K562 (cell line): ENCODE data around the gene HMOX2. TPM values are rescaled to one million over a fixed set of nuclear protein-coding genes. Genes with fewer than 3 reads are reported as not detected.

Source experiments
- ATAC-seq: fragments of 200-7000 bp; cut with Tn5 transposase; 3 replicates; pipeline ENCODE4 v1.9.1; 2020; ENCODE audit warnings: moderate library complexity
- Bru-seq: library from RNA; stranded (reverse); fragments of 400-500 nt; gene quantifications from one replicate; lab custom pipeline; 2021; lab: Mats Ljungman, UMichigan
- BruChase-seq, 2 experiments: library from RNA; stranded (reverse); fragments of 400-500 nt; gene quantifications; one replicate each; lab custom pipeline; 2021; lab: Mats Ljungman, UMichigan
- BruUV-seq: library from RNA; stranded (reverse); fragments of 400-500 nt; replicated peaks from 2 replicates; lab custom pipeline; 2021; lab: Mats Ljungman, UMichigan
- CTCF ChIA-PET: fragments of 300-600 bp; formaldehyde crosslinking; extraction: SDS; loops from one replicate; lab custom pipeline; 2021; ENCODE audit warnings: low intra/inter-chr PET ratio; lab: Yijun Ruan, JAX
- POLR2A ChIA-PET: fragments of 300-600, 350-650 bp; sonication (Branson Sonifier 250); formaldehyde crosslinking; extraction: SDS; loops from one replicate; lab custom pipeline; 2021; ENCODE audit warnings: antibody characterized with exemption, inconsistent platforms; lab: Yijun Ruan, JAX
- DNase-seq, 4 experiments: peaks; one replicate each; pipeline versions ENCODE4 v3.0.0 to v3.0.0-alpha.2; 2011 to 2018; ENCODE audit warnings: low spot score in 3 of 4, mixed read lengths in 3 of 4; ENCODE audit errors: extremely low read depth in 1 of 4
- FAIRE-seq: peaks from 2 replicates; lab custom pipeline; 2011; peaks lifted over from hg19 to GRCh38; lab: Jason Lieb, UNC
- H2AFZ ChIP-seq: 2 replicates; pipeline ENCODE4 v1.6.0; 2011; ENCODE audit warnings: low read depth, low read length, control low read depth, inconsistent platforms
- H3K27ac ChIP-seq: fragments of 200-600 bp; 3 replicates; pipeline ENCODE4 v1.8.0; 2011; ENCODE audit warnings: low read depth, mild to moderate bottlenecking, control low read depth, inconsistent platforms, low read length, moderate library complexity, mixed read lengths; ENCODE audit errors: extremely low read depth
- H3K27me3 ChIP-seq, 2 experiments: fragments of 300-600 bp in 1 of 2; 2 replicates in 1 of 2; 3 replicates in 1 of 2; pipeline versions ENCODE4 v1.6.0 to v1.8.0; 2011; ENCODE audit warnings: inconsistent platforms in 2 of 2, low read length in 2 of 2, mild to moderate bottlenecking in 1 of 2, mixed read lengths in 1 of 2, moderate library complexity in 1 of 2; ENCODE audit not compliant: control insufficient read depth in 2 of 2, insufficient read depth in 2 of 2
- H3K36me3 ChIP-seq: fragments of 300-600 bp; 3 replicates; pipeline ENCODE4 v1.8.0; 2011; ENCODE audit warnings: mild to moderate bottlenecking, low read length, inconsistent platforms; ENCODE audit not compliant: control insufficient read depth, insufficient read depth
- H3K4me1 ChIP-seq, 2 experiments: fragments of 200-600 bp in 1 of 2; replicated peaks in 1 of 2; 2 replicates in 1 of 2; 3 replicates in 1 of 2; pipeline versions ENCODE4 v1.5.1 to v1.8.0; 2011; ENCODE audit warnings: inconsistent platforms in 2 of 2, low read length in 2 of 2, mild to moderate bottlenecking in 1 of 2, mixed read lengths in 1 of 2, moderate library complexity in 1 of 2; ENCODE audit not compliant: control insufficient read depth in 2 of 2, insufficient read depth in 2 of 2
- H3K4me2 ChIP-seq: 2 replicates; pipeline ENCODE4 v1.6.1; 2011; ENCODE audit warnings: low read length, control low read depth, inconsistent platforms, mixed read lengths; ENCODE audit not compliant: insufficient read depth
- H3K4me3 ChIP-seq: fragments of 200-600 bp; sonication (generic), shearing (Covaris generic); 2 replicates; pipeline ENCODE4 v1.5.1; 2016; ENCODE audit warnings: control low read depth, inconsistent platforms
- H3K79me2 ChIP-seq: fragments of 200-600 bp; 3 replicates; pipeline ENCODE4 v1.8.0; 2011; ENCODE audit warnings: low read length, inconsistent platforms; ENCODE audit not compliant: control insufficient read depth, insufficient read depth
- H3K9ac ChIP-seq, 2 experiments: 2 replicates each; pipeline versions ENCODE4 v1.6.0 to v1.6.1; 2011; ENCODE audit warnings: low read depth in 2 of 2, low read length in 2 of 2, control low read depth in 1 of 2, inconsistent platforms in 1 of 2, mild to moderate bottlenecking in 1 of 2, mixed read lengths in 1 of 2; ENCODE audit not compliant: insufficient read depth in 1 of 2
- H3K9me1 ChIP-seq: one replicate; pipeline ENCODE4 v1.6.0; 2011; ENCODE audit warnings: inconsistent platforms, mild to moderate bottlenecking, low read length, moderate library complexity; ENCODE audit not compliant: control insufficient read depth, insufficient read depth
- H3K9me3 ChIP-seq: replicated peaks from 2 replicates; pipeline ENCODE4 v1.5.1; 2011; ENCODE audit warnings: low read depth, low read length, inconsistent platforms; ENCODE audit not compliant: control insufficient read depth, insufficient read depth
- H4K20me1 ChIP-seq: replicated peaks from 2 replicates; pipeline ENCODE4 v1.6.1; 2011; ENCODE audit warnings: low read length, inconsistent platforms, mixed read lengths; ENCODE audit not compliant: control insufficient read depth, insufficient read depth
- CAMTA2 ChIP-seq: fragments of 250-450 bp; sonication (Bioruptor Pico); conservative IDR thresholded peaks from 2 replicates; pipeline ENCODE4 v1.5.1; 2022
- CBX8 ChIP-seq: fragments of 200-600 bp; sonication (generic); IDR thresholded peaks from 2 replicates; pipeline ENCODE4 v1.6.1; 2012; ENCODE audit warnings: borderline replicate concordance, mixed run types, low read depth, mild to moderate bottlenecking, moderate library complexity, mixed read lengths, low read length, control low read depth, inconsistent platforms; ENCODE audit not compliant: poor library complexity, severe bottlenecking; ENCODE audit errors: extremely low read depth
- DPF2 ChIP-seq: fragments of 450-650 bp; IDR thresholded peaks from 2 replicates; pipeline ENCODE4 v1.6.1; 2016
- HIVEP1 ChIP-seq: fragments of 250-450 bp; sonication (Bioruptor Pico); IDR thresholded peaks from 2 replicates; pipeline ENCODE4 v1.4.0; 2020; ENCODE audit warnings: mild to moderate bottlenecking
- TAF1 ChIP-seq: IDR thresholded peaks from 2 replicates; pipeline ENCODE4 v1.6.1; 2011; ENCODE audit warnings: mild to moderate bottlenecking, low read length, moderate library complexity; ENCODE audit not compliant: insufficient read depth, control insufficient read depth, severe bottlenecking; ENCODE audit errors: extremely low read depth
- ZBTB9 ChIP-seq: fragments of 450-650 bp; formaldehyde crosslinking; IDR thresholded peaks from 2 replicates; pipeline ENCODE4 v1.4.0; 2020; ENCODE audit warnings: mild to moderate bottlenecking, moderate library complexity
- ZNF766 ChIP-seq: fragments of 200-800 bp; sonication (Bioruptor generic); conservative IDR thresholded peaks from 2 replicates; pipeline ENCODE4 v1.6.1; 2016; ENCODE audit warnings: missing genetic modification characterization, missing compliant biosample characterization
- WGBS: fragments of 100-300 bp; shearing (Covaris generic); methylation state at CpG from one replicate; pipeline ENCODE4 v1.1.6; 2016; ENCODE audit warnings: low coverage, mixed read lengths; ENCODE audit not compliant: insufficient coverage; ENCODE audit errors: missing lambda C conversion rate; 5-methylcytosine and 5-hydroxymethylcytosine counted together
- in situ Hi-C: fragments of 300-500 bp; cut with MboI; formaldehyde crosslinking; loops from 4 replicates; pipeline ENCODE4 v1.15.0; 2018; ENCODE audit warnings: inconsistent platforms, mixed read lengths
- intact Hi-C: fragments of 100-400 bp; cut with micrococcal nuclease; formaldehyde crosslinking; loops from 2 replicates; pipeline ENCODE4 v1.14.2; 2022
- long read RNA-seq, 3 experiments: library from polyadenylated mRNA in 2 of 3; library from RNA in 1 of 3; unstranded in 2 of 3; stranded (forward) in 1 of 3; transcript quantifications; one replicate each; pipeline ENCODE4 v2.0.0, GENCODE V29; 2019 to 2022
- polyA minus RNA-seq, 3 experiments: library from RNA; depleted of rRNA, polyadenylated mRNA; stranded (reverse); fragments of >200 nt; gene quantifications; 2 replicates each; pipeline ENCODE4 v1.2.3, GENCODE V29; 2011
- polyA plus RNA-seq, 8 experiments: library from polyadenylated mRNA; depleted of rRNA in 4 of 8; stranded (reverse) in 5 of 8; unstranded in 3 of 8; fragments of >200 nt; fragmentation: Nextera tagmentation in 2 of 8; fragmentation: Illumina TruSeq in 1 of 8; extraction: Ambion mirVana in 2 of 8; extraction: Trizol in 1 of 8; gene quantifications; 2 replicates each; pipeline versions ENCODE4 v1.2.1 to v1.2.3, GENCODE V29; 2011 to 2014; ENCODE audit warnings: inconsistent platforms in 1 of 8, missing spikeins in 1 of 8
- total RNA-seq, 7 experiments: library from RNA; depleted of rRNA in 6 of 7; stranded (reverse); fragments of >200 nt in 6 of 7; fragmentation: Illumina TruSeq in 2 of 7; extraction: Trizol in 2 of 7; gene quantifications; 2 replicates each; pipeline versions ENCODE4 v1.2.1 to v1.2.3, GENCODE V29; 2011 to 2021; ENCODE audit warnings: low replicate concordance in 1 of 7

HMOX2 gene
- 31.3 and 64.7 TPM in 2 replicates for total RNA-seq (2011; cell fraction: chromatin; rRNA removed; ENCODE audit: low replicate concordance)
- total RNA-seq (2011; cell fraction: nucleolus; rRNA removed) = 39.3 and 41.4 TPM in 2 replicates
- total RNA-seq (2011; cell fraction: nucleoplasm; rRNA removed) = 40.9 and 52.2 TPM in 2 replicates
- total RNA-seq (2014; rRNA removed) (78.6 and 84.7 TPM in 2 replicates), total RNA-seq (2014; rRNA removed; fragmentation: Illumina TruSeq; extraction: Trizol) (43.9 and 50.4 TPM in 2 replicates), total RNA-seq (2015; rRNA removed; fragmentation: Illumina TruSeq; extraction: Trizol) (60.0 and 66.7 TPM in 2 replicates), total RNA-seq (2021) (57.4 and 63.9 TPM in 2 replicates), polyA plus RNA-seq (2011; rRNA removed) (55.5 and 55.8 TPM in 2 replicates), polyA plus RNA-seq (2014; fragmentation: Illumina TruSeq; extraction: Trizol) (62.8 and 71.3 TPM in 2 replicates), polyA plus RNA-seq (2014; fragmentation: Nextera tagmentation; extraction: Ambion mirVana) (10 to 100 TPM; 26.8 to 46.3 TPM), polyA plus RNA-seq (2014; rRNA removed) (87.4 and 88.1 TPM in 2 replicates), polyA minus RNA-seq (2011; rRNA and poly(A)+ RNA removed) (43.3 and 52.3 TPM in 2 replicates), Bru-seq, nascent RNA (percentile 74 among the genes with signal in this experiment), BruChase-seq, experiment 1, labeled RNA remaining after a 2-hour chase (percentile 73 among the genes with signal in this experiment), BruChase-seq, experiment 2, labeled RNA remaining after a 6-hour chase (percentile 67 among the genes with signal in this experiment)
- polyA plus RNA-seq (2011; cell fraction: cytosol; rRNA removed) = 47.4 and 72.1 TPM in 2 replicates
- 28.3 and 31.1 TPM in 2 replicates for polyA plus RNA-seq (2011; cell fraction: nucleus; rRNA removed)
- 55.2 and 61.7 TPM in 2 replicates for polyA plus RNA-seq (2012)
- 16.7 and 17.6 TPM in 2 replicates for polyA minus RNA-seq (2011; cell fraction: cytosol; rRNA and poly(A)+ RNA removed)
- polyA minus RNA-seq (2011; cell fraction: nucleus; rRNA and poly(A)+ RNA removed) = 13.6 and 15.0 TPM in 2 replicates
- long read RNA-seq, experiment 1, transcript HMOX2-203 (6 exons, 1,727 nt) = minor isoform, 5 of 176 reads
- long read RNA-seq, experiment 1, transcript HMOX2-205 (7 exons, 1,797 nt) = minor isoform, 8 of 176 reads
- long read RNA-seq, experiment 1, transcript HMOX2-208 (6 exons, 2,147 nt) = major isoform, 121 of 176 reads
- long read RNA-seq, experiment 1, partial matches to known transcripts = 16 of 176 reads
- long read RNA-seq, experiment 1, other reads (novel, unspliced or antisense) = 24 of 176 reads
- long read RNA-seq, experiment 2, transcript HMOX2-208 (6 exons, 2,147 nt) = major isoform, 40 of 86 reads
- long read RNA-seq, experiment 2, partial matches to known transcripts = 24 of 86 reads
- long read RNA-seq, experiment 2, other reads (novel, unspliced or antisense) = 12 of 86 reads
- long read RNA-seq, experiment 3, transcript HMOX2-208 (6 exons, 2,147 nt) = major isoform, 77 of 92 reads
- long read RNA-seq, experiment 3, partial matches to known transcripts = 3 of 92 reads
- long read RNA-seq, experiment 3, other reads (novel, unspliced or antisense) = 6 of 92 reads

- H3K27me3 ChIP-seq = no peaks in the 10 kb centered on the region
- H3K9me1 ChIP-seq = peaks cover 3% of the 10 kb centered on the region
- H3K27ac ChIP-seq = peak within 1 kb of the TSS; percentile 95
- peaks cover 73% of the 10 kb centered on the region for H3K79me2 ChIP-seq
- peak within 1 kb of the TSS; percentile 81 to 91 for H3K9ac ChIP-seq
- FAIRE-seq = peak; percentile 92
- H3K4me2 ChIP-seq = peak within 1 kb of the TSS; percentile 97
- 2% methylated on average over 57 of the region's 70 CpGs for WGBS
- H3K4me1 ChIP-seq = peaks cover 11 to 37% of the 10 kb centered on the region in 2 experiments; a peak in 4 of 5 replicates
- H3K36me3 ChIP-seq = peaks cover 13% of the 10 kb centered on the region; the same call in 2 of the 3 replicates
- no peaks in the 10 kb centered on the region for H4K20me1 ChIP-seq
- no peaks in the 10 kb centered on the region for H3K9me3 ChIP-seq
- TSS peak; percentile 41 for BruUV-seq
- peak within 1 kb of the TSS; percentile 89 for H2AFZ ChIP-seq
- peak; percentile 91 to 96 (median 93) for DNase-seq
- CTCF ChIA-PET = interaction anchor here (0.6 kb wide), 1 partner anchor 117 kb away, joined by 4 read pairs; no protein-coding TSS in a partner anchor
- in situ Hi-C loops (no loop called here), intact Hi-C loops (no loop called here)
- POLR2A ChIA-PET = interaction anchor here (0.8 to 2.7 kb wide), 9 partner anchors 10 to 140 kb away, joined by 3 to 18 read pairs (median 4); no protein-coding TSS in a partner anchor
- peak; percentile 87 for ATAC-seq
- H3K4me3 ChIP-seq = peak within 1 kb of the TSS; percentile 79
- TF ChIP-seq ZNF766 (no peak), DPF2 (peak; percentile 59; the same call in 1 of the 2 replicates), HIVEP1 (CRISPR knock-in tag) (no peak), CBX8 (no peak), TAF1 (peak; percentile 87), ZBTB9 (CRISPR knock-in tag) (no peak), CAMTA2 (CRISPR knock-in tag) (no peak)
Observed at GRCh38 chr16:4475880-4476788, at the start of gene HMOX2. Gene HMOX2, plus strand, starts transcription at chr16:4476398. Its CDS starts 29,127 bp downstream, at chr16:4505525.
